ENCODE results near the gene SDCCAG8. TPM values are rescaled to one million over a fixed set of nuclear protein-coding genes. Genes with fewer than 3 reads are reported as not detected.

The SDCCAG8 gene
- total RNA-seq, 1 donor from 2014 or later, result 21.4 TPM

DNA sequence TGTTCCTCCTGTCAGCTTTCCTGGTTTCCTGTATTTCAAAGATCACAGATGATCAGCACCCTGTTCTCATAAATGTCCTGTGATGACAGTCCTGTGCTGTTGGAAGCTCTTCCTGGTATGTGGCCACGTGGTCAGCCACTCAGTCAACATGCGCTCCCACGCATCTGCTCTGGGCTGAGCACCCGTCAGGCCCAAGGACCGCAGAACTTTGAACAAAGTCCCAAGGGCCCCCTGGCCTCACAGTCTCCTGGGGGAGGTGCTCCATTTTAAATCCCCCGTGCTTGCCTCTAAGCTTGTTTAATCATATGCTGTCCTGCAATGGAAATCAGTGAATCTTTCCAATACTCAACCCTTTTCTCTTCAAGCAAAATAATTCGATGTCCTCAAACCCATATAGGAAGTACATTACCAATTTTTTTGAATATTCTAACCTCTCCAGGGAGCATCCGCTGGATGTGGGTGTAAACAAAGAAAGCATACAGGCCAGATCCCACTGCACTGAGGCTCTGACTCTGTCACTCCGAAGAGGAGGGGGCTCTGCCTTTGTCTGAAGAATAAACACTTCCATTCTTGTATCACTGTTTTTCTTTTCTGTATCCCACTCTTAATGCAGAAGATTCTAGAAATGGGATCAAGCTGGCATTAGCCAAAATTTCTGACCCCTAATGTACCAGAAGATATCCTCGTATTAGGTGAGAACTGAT is 250.3 kb downstream of the SDCCAG8 start:
- Histone ChIP-seq H3K27me3 (ENCODE audit: low read depth) (no peaks in the 10 kb centered on the region), H3K9me3 (replicated peaks) (no peaks in the 10 kb centered on the region), H3K27ac (replicated peaks) (peak overlapping the region; percentile 24), H3K36me3 (peaks cover 12% of the 10 kb centered on the region), H3K4me1 (peaks cover 13% of the 10 kb centered on the region), H3K4me3 (no peak overlapping the region)
- intact Hi-C loops (cut with micrococcal nuclease), result no loop called here
- no peak for DNase-seq
- TF ChIP-seq, protein P1, sequence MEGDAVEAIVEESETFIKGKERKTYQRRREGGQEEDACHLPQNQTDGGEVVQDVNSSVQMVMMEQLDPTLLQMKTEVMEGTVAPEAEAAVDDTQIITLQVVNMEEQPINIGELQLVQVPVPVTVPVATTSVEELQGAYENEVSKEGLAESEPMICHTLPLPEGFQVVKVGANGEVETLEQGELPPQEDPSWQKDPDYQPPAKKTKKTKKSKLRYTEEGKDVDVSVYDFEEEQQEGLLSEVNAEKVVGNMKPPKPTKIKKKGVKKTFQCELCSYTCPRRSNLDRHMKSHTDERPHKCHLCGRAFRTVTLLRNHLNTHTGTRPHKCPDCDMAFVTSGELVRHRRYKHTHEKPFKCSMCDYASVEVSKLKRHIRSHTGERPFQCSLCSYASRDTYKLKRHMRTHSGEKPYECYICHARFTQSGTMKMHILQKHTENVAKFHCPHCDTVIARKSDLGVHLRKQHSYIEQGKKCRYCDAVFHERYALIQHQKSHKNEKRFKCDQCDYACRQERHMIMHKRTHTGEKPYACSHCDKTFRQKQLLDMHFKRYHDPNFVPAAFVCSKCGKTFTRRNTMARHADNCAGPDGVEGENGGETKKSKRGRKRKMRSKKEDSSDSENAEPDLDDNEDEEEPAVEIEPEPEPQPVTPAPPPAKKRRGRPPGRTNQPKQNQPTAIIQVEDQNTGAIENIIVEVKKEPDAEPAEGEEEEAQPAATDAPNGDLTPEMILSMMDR (IDR thresholded peaks at IDR 0.05; ENCODE audit: borderline replicate concordance), result no peak

DNA sequence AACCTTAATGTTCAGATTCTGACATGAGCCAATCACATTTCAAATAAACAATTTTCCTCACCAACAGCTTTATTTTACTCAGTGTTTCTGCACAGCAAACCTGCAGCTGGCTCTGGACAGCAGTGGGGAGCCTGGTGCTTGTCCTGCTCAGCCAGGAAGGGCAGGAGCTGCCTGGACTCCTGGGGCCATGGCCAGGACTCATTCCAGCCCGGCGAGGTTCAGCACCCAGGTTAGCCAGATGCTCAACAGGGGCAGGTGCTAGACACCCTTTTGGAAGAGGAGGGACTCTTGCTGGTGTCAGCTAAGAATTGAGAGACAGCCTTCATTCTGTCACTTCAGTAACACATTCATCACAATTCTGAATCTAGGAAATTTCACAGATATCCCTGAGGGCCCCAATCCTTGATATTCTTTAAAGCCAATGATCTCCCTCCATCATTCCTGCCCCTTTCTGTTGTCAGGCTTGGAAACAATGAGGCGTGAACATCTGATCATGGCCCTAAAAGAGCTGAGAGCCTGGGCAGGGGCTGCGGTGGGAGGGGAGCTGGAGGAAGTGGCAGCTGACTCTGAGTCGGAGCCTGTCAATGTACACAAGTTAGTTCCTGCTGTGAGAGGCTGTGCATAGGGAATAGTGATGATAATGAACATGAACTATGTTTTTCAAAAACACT is 251.3 kb downstream of the SDCCAG8 start:
- Histone ChIP-seq H3K27ac (replicated peaks) (no peak overlapping the region), H3K9me3 (replicated peaks) (no peaks in the 10 kb centered on the region), H3K4me3 (no peak overlapping the region), H3K27me3 (ENCODE audit: low read depth) (no peaks in the 10 kb centered on the region), H3K4me1 (peaks cover 13% of the 10 kb centered on the region), H3K36me3 (peaks cover 21% of the 10 kb centered on the region)
- intact Hi-C loops (cut with micrococcal nuclease), result no loop called here
- TF ChIP-seq, protein P1 (IDR thresholded peaks at IDR 0.05; ENCODE audit: borderline replicate concordance), result no peak
- no peak for DNase-seq

DNA sequence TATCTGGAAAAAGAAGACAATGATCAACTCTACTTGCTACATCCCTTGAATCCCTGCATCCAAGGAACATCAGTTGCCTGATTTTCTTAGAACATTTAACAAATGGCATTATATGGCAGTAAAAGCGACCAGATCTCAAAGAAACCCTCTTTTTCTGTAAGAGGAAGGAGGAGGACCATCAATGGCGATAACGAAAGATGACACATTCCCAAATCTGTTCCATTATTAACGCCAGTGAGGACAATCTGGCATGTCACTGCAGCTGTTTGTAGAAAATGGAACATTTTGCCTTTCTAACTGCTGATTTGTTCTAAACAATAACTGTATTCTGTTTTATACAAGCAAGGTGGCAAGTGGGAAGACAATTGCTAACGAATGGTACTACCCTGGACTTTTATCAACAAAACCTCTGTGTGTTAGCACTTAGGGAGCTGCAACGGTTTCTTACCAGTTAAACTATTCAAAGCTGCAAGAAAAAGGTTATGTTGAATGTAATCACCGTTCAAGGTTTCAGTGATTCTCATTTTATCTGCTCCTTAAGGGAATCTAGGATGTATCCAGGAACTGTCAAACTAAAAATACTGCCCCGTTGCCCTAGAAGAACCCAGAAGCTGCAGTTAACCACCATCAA is 251.9 kb downstream of the SDCCAG8 start:
- Histone ChIP-seq H3K4me3 (no peak overlapping the region), H3K36me3 (peaks cover 21% of the 10 kb centered on the region), H3K27ac (replicated peaks) (no peak overlapping the region), H3K9me3 (replicated peaks) (no peaks in the 10 kb centered on the region), H3K27me3 (ENCODE audit: low read depth) (no peaks in the 10 kb centered on the region), H3K4me1 (peaks cover 13% of the 10 kb centered on the region)
- intact Hi-C loops (cut with micrococcal nuclease), result no loop called here
- TF ChIP-seq, protein P1 (IDR thresholded peaks at IDR 0.05; ENCODE audit: borderline replicate concordance), result no peak
- no peak for DNase-seq

DNA sequence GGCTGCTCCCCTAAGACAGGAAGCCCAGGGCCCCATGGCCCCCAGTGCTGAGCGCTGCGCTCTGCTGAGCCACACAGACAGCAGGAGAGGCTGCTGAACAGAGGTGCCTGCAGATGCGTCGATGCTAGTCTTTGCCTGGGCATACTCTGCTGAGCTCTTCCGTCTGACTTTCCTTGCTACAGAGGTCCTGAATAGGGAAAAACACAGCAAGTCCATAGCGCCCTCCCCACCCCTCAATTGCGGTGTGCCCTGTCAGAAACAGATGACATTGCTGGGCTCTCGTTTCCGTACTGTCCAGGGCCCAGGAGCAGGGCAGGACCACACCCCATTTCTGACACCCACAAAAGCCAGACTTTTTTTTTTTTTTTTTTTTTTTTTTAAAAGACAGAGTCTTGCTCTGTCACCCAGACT is 252.5 kb downstream of the SDCCAG8 start:
- Histone ChIP-seq H3K36me3 (peaks cover 21% of the 10 kb centered on the region), H3K27ac (replicated peaks) (no peak overlapping the region), H3K9me3 (replicated peaks) (no peaks in the 10 kb centered on the region), H3K27me3 (ENCODE audit: low read depth) (no peaks in the 10 kb centered on the region), H3K4me3 (no peak overlapping the region), H3K4me1 (peaks cover 13% of the 10 kb centered on the region)
- no peak for DNase-seq
- TF ChIP-seq, protein P1 (IDR thresholded peaks at IDR 0.05; ENCODE audit: borderline replicate concordance), result no peak
- intact Hi-C loops (cut with micrococcal nuclease), result no loop called here

DNA sequence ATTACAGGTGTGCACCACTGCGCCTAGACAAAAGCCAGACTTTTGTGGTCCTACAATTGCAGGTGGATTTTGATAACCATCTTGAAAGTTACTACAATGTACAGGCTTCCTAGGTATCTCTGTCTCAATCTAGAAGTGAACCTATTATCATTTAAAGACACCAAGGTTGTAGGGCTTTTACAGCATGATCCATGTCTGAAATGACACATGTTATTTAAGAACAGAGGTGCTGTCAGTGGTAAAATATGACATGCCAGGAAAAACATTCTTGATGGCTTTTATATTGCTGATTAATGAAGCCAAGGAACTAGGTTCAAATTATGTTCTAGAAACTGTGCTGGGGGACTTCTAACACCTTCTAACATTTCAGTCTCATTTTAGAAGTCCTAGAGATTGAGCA is 253.1 kb downstream of the SDCCAG8 start:
- no peaks in the 10 kb centered on the region for H3K9me3 ChIP-seq (replicated peaks)
- H3K4me1 ChIP-seq, result peaks cover 13% of the 10 kb centered on the region
- intact Hi-C loops (cut with micrococcal nuclease), result no loop called here
- H3K36me3 ChIP-seq, result peaks cover 21% of the 10 kb centered on the region
- TF ChIP-seq, protein P1 (IDR thresholded peaks at IDR 0.05; ENCODE audit: borderline replicate concordance), result no peak
- no peak overlapping the region for H3K4me3 ChIP-seq
- no peaks in the 10 kb centered on the region for H3K27me3 ChIP-seq (ENCODE audit: low read depth)
- H3K27ac ChIP-seq (replicated peaks), result no peak overlapping the region
- no peak for DNase-seq
